RPMI7951 (cell line): Measurements from ENCODE around the gene LCN6. TPM values are rescaled to one million over a fixed set of nuclear protein-coding genes. Genes with fewer than 3 reads are reported as not detected.
"Not testable (repeated sequence)": the region's sequence is repeated elsewhere in the genome, so short reads cannot be mapped to it uniquely, and the experiment has no call there.

Source experiments
- DNase-seq: peaks from one replicate; pipeline ENCODE4 v3.0.0-alpha.2; 2012; ENCODE audit warnings: low read depth
- total RNA-seq: library from RNA; depleted of rRNA; stranded (reverse); fragments of >200 nt; shearing (Covaris generic); gene quantifications from 2 replicates; pipeline ENCODE4 v1.2.3, GENCODE V29; 2014

LCN6 gene
- total RNA-seq, 1 experiment from 2014 or later, result not detected

DNA sequence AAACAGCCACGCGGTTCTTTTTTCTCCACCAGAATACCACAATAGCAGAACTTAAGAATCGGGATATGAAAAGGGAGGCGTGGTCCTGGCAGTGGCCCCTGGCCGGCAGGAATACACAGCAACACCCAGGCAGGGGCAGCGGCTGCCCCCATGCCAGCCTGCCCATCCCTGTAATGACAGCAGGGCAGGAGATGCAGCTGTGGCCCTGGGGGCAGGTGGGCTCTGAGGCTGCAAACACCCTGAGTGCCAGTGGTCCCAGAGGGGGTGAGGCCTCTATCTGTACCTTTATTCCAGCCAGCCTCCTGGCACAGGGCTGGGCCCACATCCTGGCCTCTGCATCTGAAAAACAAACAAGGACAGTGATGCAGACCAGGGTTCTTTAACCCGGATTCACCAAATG, 23.6 kb downstream of the LCN6 start:
- DNase-seq, result no peak

DNA sequence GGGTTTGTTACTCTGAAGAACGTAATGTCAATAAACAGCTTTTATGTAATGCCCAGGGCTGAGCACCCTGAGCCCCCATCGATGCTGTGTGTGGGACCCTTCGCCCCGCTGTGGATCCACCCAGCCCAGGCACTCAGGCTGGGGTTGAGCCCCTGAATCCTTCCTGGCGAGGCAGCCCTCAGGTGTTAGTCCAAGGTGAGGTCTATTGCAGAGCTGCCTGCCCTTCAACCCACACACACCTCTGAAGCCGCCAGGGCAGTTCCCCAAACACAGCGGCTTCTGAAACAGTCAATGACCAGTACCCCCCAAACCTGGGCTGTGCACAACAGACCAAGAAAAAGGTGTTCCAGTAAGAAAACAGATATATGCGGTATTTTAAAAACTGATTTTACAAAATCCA, 24.3 kb downstream of the LCN6 start:
- DNase-seq, result no peak

DNA sequence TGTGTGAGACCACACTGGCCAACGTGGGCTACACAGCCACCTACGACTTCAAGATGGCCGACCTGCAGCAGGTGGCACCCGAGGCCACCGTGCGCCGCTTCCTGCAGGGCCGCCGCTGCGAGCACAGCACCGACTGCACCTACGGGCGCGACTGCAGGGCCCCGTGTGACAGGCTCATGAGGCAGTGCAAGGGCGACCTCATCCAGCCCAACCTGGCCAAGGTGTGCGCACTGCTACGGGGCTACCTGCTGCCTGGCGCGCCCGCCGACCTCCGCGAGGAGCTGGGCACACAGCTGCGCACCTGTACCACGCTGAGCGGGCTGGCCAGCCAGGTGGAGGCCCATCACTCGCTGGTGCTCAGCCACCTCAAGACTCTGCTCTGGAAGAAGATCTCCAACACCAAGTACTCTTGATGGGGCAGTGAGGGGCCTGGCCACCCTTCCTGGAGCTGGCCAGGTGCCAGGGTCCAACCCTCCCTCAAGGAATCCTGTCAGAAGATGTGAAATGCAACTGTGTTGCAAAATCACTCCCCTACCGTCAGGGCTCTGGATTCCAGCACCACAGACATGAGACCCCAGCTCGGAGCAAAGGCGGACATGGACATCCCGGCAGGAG, 24.9 kb downstream of the LCN6 start:
- no peak for DNase-seq

DNA sequence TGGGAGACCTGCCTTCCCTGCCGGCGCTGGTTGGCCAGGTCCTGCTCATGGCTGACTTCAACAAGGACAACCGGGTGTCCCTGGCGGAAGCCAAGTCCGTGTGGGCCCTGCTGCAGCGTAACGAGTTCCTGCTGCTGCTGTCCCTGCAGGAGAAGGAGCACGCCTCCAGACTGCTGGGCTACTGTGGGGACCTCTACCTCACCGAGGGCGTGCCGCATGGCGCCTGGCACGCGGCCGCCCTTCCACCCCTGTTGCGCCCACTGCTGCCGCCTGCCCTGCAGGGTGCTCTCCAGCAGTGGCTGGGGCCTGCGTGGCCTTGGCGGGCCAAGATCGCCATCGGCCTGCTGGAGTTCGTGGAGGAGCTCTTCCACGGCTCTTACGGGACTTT, 25.4 kb downstream of the LCN6 start:
- no peak for DNase-seq

DNA sequence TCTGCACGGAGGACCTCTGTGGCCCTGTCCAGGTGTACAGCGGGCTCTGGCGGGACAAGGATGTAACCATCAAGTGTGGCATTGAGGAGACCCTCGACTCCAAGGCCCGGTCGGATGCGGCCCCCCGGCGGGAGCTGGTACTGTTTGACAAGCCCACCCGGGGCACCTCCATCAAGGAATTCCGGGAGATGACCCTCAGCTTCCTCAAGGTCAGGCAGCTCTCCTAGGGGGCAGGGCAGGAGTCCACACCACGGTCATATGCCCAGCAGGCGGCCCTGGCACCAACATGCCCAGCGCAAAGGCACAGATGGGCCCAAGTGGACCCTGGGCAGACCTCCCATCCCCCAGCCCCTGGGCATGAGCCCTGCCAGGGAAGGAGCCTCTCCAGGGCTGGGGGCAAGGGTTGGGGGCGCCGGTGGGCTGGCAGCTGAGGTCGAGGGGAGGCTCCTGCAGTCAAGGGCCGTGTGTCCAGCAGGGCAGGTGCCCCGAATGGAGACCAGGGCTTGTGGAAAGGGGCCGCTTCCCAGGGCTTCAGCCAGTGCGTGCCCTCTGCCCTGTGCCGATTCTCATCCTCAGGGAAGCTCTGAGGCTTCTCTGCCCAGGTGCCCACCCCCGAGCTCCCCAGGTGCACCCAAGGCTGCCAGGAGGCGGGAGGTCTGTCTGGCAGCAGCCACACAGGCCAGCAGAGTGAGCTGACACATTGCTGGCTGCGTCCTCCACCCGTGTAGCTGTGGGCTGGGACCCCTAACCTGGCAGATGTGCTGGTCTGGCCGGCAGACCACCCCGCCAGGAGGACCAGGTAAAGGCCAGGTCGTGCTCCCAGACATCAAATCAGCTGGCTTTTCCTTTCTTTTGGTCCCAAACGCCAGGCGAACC, 26.0 kb downstream of the LCN6 start:
- no peak for DNase-seq

DNA sequence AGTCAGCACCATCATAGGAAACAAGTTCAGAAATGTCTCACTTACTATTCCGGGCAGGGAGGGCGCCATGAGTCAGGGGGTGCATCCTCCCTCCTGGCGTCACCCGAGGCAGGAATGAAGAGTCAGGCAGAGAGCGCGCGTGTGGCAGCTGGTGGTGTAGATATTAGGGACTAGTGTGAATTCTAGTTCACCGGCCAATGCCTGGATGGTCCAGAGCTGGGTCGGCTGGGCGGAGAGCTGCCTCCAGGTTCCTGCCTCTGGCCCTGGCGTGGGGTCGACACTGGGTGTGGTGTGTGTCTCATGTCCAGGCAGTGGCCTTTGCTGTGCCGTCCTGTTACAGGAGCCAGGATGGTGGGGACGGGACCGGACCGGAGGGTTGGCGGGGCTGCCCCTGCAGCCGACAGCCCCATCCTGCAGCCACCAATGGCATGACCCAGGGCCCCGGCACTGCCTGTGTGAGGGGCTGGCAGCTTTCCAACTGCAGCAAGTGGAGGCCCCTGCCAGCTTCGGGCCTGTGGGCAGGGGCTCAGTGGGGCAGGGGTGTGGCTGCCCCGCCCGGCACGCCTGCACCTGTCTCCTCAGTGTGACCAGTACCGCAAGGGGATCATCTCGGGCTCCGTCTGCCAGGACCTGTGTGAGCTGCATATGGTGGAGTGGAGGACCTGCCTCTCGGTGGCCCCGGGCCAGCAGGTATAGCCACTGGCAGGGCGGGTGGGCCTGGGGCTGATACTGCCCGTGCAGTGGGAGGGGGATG, 26.8 kb downstream of the LCN6 start:
- DNase-seq, result no peak

- DNase-seq, result no peak
These were observed 27.4 kb downstream of the LCN6 start for GRCh38 chr9:136720898-136721338.

- no peak for DNase-seq
These were observed 28.0 kb downstream of the LCN6 start for GRCh38 chr9:136720251-136720897.

DNA sequence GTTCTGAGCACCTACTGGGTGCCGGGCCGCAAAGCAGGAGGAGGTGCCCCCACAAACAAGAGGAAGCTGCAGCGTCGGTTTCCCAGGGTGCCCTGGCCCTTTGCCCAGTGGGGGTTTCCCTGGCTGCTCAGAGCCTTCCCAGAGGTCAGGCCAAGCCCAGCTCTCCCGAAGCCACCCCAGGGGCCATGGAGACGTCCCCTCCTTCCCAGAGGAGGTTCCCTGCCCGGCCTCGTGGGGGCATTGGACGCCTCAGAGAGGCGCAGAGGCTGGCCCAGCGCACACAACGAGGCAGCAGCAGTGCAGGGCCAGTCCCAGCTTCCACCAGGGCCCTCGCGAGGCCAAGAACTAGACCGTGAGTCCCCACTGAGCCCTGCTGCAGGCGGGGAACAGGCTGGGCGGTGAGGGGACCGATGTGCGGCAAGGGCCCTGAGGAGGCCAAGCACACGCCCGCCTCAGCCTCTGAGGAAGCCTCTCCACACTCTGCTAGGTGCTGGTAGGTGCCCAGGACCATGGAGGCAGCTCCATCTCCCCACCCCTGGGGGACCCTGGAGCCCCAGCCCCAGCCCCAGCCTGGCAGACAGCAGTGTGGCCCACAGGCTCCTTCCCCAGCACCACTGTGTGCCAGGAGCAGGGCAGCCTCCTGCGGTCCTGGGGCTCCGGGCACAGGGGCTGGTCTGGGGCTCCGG, 29.0 kb downstream of the LCN6 start:
- no peak for DNase-seq

DNA sequence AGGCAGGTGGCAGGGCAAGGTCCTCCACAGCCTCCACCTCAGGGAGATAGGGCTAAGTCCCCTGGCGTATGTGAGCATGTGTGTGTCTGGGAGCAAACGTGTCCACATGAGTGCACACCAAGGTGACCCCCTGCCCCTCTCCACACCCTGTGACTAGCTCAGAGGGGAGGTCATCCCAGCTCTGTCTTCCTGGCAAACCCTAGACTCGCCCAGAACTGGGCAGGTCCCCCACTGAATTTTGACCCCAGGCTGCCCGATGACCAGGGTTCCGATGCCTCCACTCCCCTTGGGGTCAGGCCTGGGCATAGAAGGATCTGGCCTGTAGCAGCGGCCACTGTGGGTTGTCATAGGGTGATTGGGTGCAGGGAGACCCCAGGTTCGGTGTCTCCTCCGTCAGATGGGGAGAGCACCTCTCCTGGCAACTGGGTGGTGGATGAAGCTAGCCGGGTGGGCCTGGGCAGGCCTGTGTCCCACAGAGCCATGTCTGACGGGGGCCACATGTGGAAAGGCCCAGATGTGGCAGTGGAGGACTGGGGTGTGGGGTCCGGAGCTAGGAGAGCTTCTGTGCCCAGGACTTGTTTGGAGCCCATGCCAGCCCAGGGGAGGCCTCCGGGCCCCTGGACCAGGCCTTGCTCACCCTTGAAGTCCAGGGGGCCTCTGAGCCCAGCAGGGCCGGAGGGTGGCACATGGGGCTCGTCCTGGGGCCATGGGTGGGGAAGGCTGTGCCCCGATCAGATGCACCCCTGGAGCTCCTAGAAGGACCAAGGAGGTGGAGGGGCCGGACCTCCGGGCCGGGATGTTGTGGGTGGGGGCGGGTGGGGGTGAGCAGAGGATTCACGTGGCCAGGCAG, 29.8 kb downstream of the LCN6 start:
- DNase-seq, result no peak

GRCh38 chr9:136717399-136717798, 30.9 kb downstream of the LCN6 start:
- no peak for DNase-seq

- no peak for DNase-seq
These were observed 33.4 kb downstream of the LCN6 start for GRCh38 chr9:136714893-136715274.

DNA sequence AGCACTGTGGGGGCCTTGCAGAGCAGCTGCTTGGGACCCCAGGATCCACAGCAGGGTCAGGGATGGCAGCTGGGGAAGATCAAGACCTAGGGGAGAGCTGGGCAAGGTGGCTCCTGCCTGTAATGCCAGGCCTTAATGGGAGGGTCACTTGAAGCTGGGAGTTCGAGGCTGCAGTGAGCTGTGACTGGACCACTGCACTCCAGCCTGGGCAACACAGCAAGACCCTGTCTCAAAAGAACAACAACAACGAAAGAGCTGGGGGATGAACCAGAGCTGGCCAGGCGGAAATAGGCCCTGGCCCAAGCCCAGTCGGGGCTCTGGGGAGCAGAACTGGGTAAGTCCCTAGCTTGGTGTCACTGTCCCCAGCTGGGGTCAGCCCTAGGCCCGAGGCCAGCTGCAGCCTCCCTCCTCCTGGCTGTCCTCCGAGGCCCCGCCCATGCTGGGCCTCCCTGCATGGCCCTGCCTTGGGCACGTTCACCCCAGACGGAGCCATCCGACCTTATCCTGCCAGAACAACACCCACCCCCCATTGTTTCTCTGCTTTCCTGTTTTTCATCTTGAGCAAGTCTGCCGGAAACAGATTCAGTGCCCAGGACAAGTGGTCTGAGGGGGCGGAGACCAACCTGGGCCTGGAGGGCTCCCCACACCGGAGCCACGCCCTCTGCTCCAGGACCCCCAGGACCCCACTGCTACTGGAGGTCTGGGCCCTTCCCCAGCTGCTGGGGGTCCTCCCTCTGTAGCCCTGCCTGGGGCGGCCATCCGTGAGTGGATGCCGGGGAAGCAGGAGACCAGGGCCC, 34.0 kb downstream of the LCN6 start:
- DNase-seq, result no peak

GRCh38 chr9:136713550-136713949, 34.8 kb downstream of the LCN6 start:
- DNase-seq, result no peak

DNA sequence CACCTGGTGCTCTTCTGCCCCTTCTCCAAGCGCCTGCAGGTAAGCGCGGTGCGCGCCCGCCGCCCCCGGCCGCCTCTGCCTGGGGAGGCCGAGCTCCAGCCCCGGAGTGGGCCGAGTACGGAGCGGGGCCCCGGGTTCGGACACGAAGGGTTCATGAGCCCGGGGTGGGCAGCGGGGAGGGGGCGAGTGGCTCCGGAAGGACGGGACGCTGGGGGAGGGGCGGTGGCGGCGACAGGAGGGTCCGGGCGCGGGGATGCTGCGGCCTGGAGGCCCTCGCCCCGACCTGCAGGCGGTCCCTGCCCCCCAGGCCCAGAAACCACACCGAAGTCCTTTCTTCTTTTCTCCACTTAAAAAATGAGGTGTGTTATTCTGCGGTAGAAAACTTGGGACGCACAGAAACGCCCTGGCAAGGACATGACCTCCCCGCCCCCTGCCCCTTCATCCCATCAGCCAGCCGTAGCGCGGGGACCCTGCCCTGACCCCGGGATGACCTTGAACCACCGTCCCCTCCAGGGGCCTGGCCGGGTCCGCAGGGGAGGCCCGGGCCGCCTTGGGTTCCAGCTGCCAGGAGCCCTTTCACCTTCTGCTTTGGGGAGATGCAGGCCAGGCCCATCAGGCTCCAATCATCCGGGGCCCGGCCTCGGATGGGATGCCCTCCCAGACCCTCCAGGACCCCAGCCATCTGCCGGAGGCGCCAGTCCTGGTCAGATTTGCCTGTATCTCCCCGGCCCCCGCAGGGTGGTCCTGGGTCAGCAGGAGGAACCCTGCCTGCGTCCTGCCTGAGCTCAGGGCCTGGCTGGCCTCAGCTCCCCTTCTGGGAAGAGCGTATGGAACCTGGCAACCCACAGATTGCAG, 35.4 kb downstream of the LCN6 start:
- DNase-seq, result no peak

DNA sequence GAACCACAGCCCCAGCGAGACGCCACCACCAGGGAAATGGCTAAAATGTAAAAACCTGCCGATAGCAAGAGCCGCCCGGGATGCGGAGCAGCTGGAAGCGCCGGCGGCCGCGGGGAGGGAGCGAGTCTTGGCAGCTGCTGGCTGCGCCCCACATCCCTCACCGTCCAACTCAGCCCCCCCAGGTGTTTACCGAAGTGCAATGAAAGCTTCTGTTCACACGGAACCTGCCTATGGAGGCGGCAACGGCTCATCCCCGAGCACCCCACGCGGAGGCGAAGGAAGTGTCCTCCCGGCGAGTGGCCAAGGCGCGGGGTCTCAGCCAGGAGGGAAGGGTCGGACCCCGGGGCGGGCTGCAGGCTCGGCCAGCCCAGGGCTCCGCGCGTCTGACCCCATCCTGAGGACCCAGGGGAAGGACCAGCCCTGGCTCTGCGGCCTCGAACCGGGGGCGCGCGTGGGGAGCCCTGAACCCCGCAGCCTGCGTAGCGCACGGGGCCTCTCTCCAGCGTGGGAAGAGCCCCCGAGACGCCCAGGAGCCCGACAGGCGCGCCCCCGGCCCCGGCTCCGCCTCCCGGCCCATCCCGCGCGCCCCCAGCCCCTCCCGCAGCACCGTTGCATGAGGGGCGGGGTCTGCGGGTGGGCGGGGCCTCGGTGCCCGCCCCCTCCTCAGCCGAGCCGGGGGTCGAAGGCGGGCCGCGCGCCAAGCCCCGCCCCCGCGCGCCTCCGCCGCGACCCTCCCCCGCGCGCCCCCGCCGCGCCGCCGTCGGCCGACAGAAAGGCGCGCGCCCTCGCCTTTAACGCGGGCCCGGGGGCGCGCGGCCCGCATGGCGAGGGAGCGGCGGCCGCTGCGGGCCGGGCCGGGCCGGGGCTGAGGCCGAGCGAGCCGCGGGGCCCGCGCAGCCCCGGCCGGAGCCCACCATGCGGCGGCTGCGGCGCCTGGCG, 36.3 kb downstream of the LCN6 start, which contains the start of gene DIPK1B:
Gene DIPK1B, plus strand, starts transcription at position 822 of the 939 bp plus-strand sequence. Its CDS starts 94 bp downstream, at position 916.
- DNase-seq, result no peak

DNA sequence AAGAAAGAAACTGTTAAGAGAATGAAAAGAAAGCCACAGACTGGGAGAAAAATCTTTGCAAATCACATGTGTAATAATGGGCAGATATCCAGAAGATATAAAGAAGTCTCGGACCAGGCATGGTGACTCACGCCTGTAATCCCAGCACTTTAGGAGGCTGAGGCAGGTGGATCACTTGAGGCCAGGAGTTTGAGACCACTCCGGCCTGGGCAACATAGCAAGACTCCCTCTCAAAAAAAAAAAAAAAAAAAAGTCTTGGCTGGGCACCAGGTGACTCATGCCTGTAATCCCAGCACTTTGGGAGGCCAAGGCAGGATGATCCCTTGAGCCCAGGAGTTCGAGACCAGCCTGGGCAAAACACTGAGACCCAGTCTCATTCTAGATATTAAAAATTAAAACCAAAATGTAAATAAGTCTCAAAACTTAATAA, 37.1 kb downstream of the LCN6 start:
- not testable (repeated sequence) for DNase-seq
